UCSD-AML1 (cell line): ENCODE results near the gene MVD.

Source experiments
- DNase-seq: peaks from one replicate; lab custom pipeline; 2025; ENCODE audit not compliant: unreplicated experiment; lab: John Stamatoyannopoulos, UW

Gene MVD

GRCh38 chr16:88645455-88645854 lies 17.4 kb downstream of the MVD start:
- no peak for DNase-seq

- DNase-seq, result no peak
These were observed 19.3 kb downstream of the MVD start for GRCh38 chr16:88643644-88643932.

GRCh38 chr16:88642881-88643643 lies 19.8 kb downstream of the MVD start:
- no peak for DNase-seq

- no peak for DNase-seq
These were observed 22.2 kb downstream of the MVD start for GRCh38 chr16:88640498-88641247.

- no peak for DNase-seq
These were observed 22.8 kb downstream of the MVD start for GRCh38 chr16:88640039-88640495.

GRCh38 chr16:88639231-88640038 lies 23.5 kb downstream of the MVD start:
- no peak for DNase-seq

- DNase-seq, result no peak
These were observed 24.3 kb downstream of the MVD start, which contains the start of gene IL17C for GRCh38 chr16:88638323-88639230. Gene IL17C (plus strand): TSS chr16:88638572. CDS start chr16:88638642, 70 bp downstream.

- DNase-seq, result no peak
These were observed 26.2 kb downstream of the MVD start for GRCh38 chr16:88636488-88637265.

GRCh38 chr16:88635671-88636319 lies 27.1 kb downstream of the MVD start:
- DNase-seq, result no peak

GRCh38 chr16:88634994-88635670 lies 27.8 kb downstream of the MVD start:
- DNase-seq, result no peak

- no peak for DNase-seq
These were observed 28.5 kb downstream of the MVD start for GRCh38 chr16:88634141-88634993.

GRCh38 chr16:88633684-88634140 lies 29.2 kb downstream of the MVD start:
- DNase-seq, result no peak

- no peak for DNase-seq
These were observed 30.3 kb downstream of the MVD start for GRCh38 chr16:88632587-88632930.

GRCh38 chr16:88631920-88632586 lies 30.8 kb downstream of the MVD start:
- DNase-seq, result no peak

- no peak for DNase-seq
These were observed 31.5 kb downstream of the MVD start for GRCh38 chr16:88631384-88631783.

- no peak for DNase-seq
These were observed 31.9 kb downstream of the MVD start for GRCh38 chr16:88630941-88631340.

- DNase-seq, result no peak
These were observed 32.5 kb downstream of the MVD start for GRCh38 chr16:88630433-88630832.
